Activated naive CD8-positive, alpha-beta T cell treated with anti-CD3 and anti-CD28 coated beads, Interleukin-2, amount 50 U/mL, for 24 hours (primary cell): ENCODE data around the gene PLA2G1B.
"Not testable (repeated sequence)": the region's sequence is repeated elsewhere in the genome, so short reads cannot be mapped to it uniquely, and the experiment has no call there.

Experiments
- ATAC-seq: fragments of 150-1000 bp; cut with Tn5 transposase; one replicate; pipeline ENCODE4 v1.10.0; 2021
- DNase-seq: peaks from one replicate; pipeline ENCODE4 v3.0.0; 2021
- H3K27ac Mint-ChIP-seq: one replicate; pipeline ENCODE4 v1.8.0; 2021; ENCODE audit warnings: mild to moderate bottlenecking, mixed read lengths
- H3K27me3 Mint-ChIP-seq: one replicate; pipeline ENCODE4 v1.8.0; 2021; ENCODE audit warnings: mixed read lengths
- H3K36me3 Mint-ChIP-seq: one replicate; pipeline ENCODE4 v1.8.0; 2021; ENCODE audit warnings: low read depth, mixed read lengths
- H3K4me1 Mint-ChIP-seq: one replicate; pipeline ENCODE4 v1.8.0; 2021; ENCODE audit warnings: mixed read lengths
- H3K4me3 Mint-ChIP-seq: one replicate; pipeline ENCODE4 v1.8.0; 2021; ENCODE audit warnings: mild to moderate bottlenecking, moderate library complexity, mixed read lengths
- H3K9me3 Mint-ChIP-seq: one replicate; pipeline ENCODE4 v1.8.0; 2021; ENCODE audit warnings: mixed read lengths

The PLA2G1B gene

DNA sequence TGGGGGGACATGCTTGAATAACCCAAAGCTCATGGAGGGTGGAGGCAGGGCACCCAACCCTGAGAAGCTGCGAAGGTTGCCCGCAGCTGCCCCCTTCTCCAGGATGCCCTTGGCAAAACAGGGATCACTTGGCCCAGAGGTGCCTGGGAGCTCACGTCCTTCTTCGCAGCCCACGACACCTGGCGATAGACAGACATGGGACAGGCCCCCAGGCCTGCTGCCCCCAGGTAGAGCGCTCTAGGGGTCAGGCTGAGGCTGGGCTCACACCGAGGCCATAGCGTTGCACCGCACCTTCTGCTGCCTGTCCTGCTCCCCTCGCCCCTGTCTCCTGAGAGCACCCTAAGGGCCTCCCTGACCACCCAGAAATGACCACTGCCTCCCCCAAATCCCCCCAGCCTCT, 20.2 kb upstream of the PLA2G1B start:
- Mint-ChIP-seq H3K4me3 (no peak overlapping the region), H3K4me1 (no peaks in the 10 kb centered on the region), H3K9me3 (no peaks in the 10 kb centered on the region), H3K27me3 (peaks cover 2% of the 10 kb centered on the region), H3K27ac (no peak overlapping the region), H3K36me3 (no peaks in the 10 kb centered on the region)
- ATAC-seq = no peak
- no peak for DNase-seq

DNA sequence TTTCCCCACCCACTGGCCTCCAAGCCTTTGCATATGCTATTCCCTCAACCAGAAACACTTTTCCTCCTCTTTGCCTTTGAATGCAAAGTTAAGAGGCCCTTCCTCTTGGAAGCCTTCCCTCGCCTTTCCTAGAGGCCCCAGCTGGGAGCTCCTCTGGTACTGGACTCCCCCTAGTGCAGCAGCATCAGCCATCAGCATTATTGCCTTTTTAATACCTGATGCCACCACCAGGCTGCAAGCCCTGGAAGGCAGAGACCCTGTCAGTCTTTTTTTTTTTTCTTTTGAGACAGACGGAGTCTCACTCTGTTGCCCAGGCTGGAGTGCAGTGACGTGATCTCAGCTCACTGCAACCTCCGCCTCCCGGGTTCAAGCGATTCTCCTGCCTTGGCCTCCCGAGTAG, 19.1 kb upstream of the PLA2G1B start:
- Mint-ChIP-seq H3K9me3 (no peaks in the 10 kb centered on the region), H3K4me3 (no peak overlapping the region), H3K27ac (no peak overlapping the region), H3K4me1 (no peaks in the 10 kb centered on the region), H3K36me3 (no peaks in the 10 kb centered on the region), H3K27me3 (peaks cover 2% of the 10 kb centered on the region)
- ATAC-seq (no peak), DNase-seq (no peak)

DNA sequence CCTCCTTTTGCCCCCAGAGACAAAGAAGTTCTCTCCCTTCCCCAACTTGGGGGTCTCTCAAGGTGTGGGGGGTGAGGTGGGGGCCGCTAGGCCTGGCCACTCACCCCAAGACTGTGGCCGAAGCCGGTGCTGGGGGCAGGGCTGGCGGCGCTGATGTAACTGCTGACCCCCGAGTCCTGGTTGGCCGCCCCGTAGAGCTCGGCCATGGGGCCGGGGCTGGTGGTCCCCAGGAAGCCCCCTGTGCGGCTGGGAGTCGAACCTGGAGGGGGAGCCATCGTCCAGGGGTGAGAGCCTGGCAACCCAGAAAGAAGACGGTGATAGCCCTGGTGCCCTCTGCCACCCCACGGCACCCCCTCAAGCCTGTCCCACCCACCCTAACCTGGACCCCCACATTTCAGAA, 18.5 kb upstream of the PLA2G1B start:
- Mint-ChIP-seq H3K36me3 (no peaks in the 10 kb centered on the region), H3K27me3 (peaks cover 2% of the 10 kb centered on the region), H3K27ac (no peak overlapping the region), H3K4me1 (no peaks in the 10 kb centered on the region), H3K9me3 (no peaks in the 10 kb centered on the region), H3K4me3 (no peak overlapping the region)
- DNase-seq = no peak
- no peak for ATAC-seq

DNA sequence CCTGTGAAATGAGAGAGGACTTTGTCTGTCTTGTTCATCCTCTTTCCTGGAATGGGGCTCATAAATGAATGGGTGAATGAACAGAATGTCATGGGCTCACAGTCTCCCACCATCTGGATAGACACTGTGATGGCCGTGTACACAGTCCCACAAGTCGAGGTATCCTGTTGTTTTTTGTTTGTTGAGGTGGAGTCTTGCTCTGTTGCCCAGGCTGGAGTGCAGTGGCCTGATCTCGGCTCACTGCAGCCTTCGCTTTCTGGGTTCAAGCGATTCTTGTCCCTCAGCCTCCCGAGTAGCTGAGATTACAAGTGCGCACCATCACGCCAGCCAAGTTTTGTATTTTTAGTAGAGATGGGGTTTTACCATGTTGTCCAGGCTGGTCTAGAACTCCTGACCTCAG, 16.1 kb upstream of the PLA2G1B start:
- H3K4me3 Mint-ChIP-seq = no peak overlapping the region
- ATAC-seq (no peak), DNase-seq (no peak)
- H3K27ac Mint-ChIP-seq = no peak overlapping the region
- no peaks in the 10 kb centered on the region for H3K4me1 Mint-ChIP-seq
- H3K9me3 Mint-ChIP-seq = peaks cover 1% of the 10 kb centered on the region
- H3K36me3 Mint-ChIP-seq = no peaks in the 10 kb centered on the region
- H3K27me3 Mint-ChIP-seq = no peaks in the 10 kb centered on the region

DNA sequence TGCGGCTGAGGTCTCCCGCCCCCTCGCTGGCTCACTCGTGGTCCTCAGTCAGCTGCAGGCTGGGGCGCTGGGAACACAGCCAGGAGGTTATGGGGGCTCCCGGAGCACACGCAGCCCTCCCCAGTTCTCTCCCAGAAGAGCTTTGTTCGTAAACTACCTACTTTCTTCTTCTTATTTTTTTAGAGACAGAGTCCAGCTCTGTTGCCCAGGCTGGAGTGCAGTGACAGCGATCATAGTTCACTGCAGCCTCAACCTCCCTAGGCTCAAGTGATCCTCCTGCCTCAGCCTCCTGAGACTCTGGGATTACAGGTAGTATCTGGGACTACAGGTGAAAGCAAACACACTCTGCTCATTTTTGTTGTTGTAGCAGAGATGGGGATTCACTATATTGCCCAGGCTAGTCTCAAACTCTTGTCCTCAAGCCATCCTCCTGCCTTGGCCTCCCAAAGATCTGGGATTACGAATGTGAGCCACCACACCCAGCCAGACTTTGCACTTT, 15.5 kb upstream of the PLA2G1B start:
- no peak overlapping the region for H3K4me3 Mint-ChIP-seq
- peaks cover 1% of the 10 kb centered on the region for H3K27me3 Mint-ChIP-seq
- no peak overlapping the region for H3K27ac Mint-ChIP-seq
- H3K9me3 Mint-ChIP-seq = peaks cover 5% of the 10 kb centered on the region
- no peak for DNase-seq
- peaks cover 2% of the 10 kb centered on the region for H3K36me3 Mint-ChIP-seq
- ATAC-seq = no peak
- no peaks in the 10 kb centered on the region for H3K4me1 Mint-ChIP-seq

DNA sequence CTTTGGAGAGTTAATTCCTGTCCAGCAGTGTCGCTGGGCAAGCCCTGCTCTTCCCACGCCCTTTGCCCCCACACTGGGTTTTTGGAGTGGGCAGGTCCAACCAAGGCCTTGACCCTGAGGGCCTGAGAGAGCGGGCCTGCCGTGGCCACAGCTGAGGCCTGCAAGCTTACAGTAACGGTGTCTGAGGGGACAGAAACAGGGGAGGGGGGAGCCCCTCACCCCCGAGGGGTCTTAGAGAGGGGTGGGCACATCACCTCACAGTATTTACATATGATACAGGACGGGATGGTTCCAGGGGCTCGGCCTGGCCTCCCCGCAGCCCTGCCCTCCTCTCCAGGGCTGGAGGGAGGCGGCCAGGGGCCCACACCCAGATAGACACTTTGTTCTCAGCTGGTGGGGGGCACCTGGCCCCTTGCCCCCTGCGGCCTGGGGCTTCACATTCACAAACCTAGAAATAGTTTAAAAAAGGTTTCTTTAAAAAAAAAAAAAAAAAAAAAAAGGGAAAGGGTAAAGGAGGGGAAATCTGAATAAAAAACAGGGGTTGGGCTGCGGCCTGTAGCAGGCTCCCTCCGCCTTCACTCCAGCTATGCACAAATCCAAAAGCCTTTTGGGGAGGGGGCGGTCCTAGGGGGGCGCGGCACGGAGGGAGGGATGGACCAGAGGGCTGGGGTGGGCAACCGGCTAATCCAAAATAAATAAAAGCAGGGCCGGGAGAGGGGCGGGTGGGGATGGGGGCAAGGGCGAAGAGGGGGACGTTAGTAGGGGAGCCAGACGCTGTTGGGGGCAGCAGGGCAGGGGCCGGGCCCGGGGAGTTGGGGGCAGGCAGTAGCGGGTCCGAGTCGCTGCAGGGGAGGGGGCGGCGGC, 14.8 kb upstream of the PLA2G1B start:
- H3K27me3 Mint-ChIP-seq = peaks cover 2% of the 10 kb centered on the region
- H3K36me3 Mint-ChIP-seq = peaks cover 7% of the 10 kb centered on the region

DNA sequence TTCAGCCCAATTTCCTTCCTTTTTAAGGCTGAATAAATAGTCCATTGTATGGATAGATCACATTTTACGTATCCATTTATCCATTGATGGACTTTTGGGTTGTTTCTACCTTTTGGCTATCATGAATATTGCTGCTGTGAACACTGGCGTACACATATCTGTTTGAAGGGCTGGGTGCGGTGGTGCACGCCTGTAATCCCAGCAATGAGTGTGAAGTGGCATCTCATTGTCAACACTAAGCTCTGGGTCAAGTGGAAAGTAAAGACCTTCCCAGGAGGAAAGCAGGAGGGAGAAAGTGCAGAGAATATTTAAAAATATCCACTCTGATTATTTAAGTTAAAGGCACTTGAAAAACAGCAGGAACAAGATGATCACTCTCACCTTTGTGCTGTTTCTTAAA, 11.7 kb upstream of the PLA2G1B start:
- H3K36me3 Mint-ChIP-seq = peaks cover 7% of the 10 kb centered on the region
- DNase-seq = no peak
- no peak overlapping the region for H3K4me3 Mint-ChIP-seq
- H3K27me3 Mint-ChIP-seq = peaks cover 2% of the 10 kb centered on the region
- no peaks in the 10 kb centered on the region for H3K4me1 Mint-ChIP-seq
- H3K9me3 Mint-ChIP-seq = peaks cover 24% of the 10 kb centered on the region
- ATAC-seq = no peak
- H3K27ac Mint-ChIP-seq = no peak overlapping the region

More for the DNA sequence above, 14.8 kb upstream of the PLA2G1B start:
- H3K9me3 Mint-ChIP-seq = peaks cover 12% of the 10 kb centered on the region
- H3K27ac Mint-ChIP-seq = no peak overlapping the region
- ATAC-seq (no peak), DNase-seq (no peak)
- H3K4me1 Mint-ChIP-seq = no peaks in the 10 kb centered on the region
- H3K4me3 Mint-ChIP-seq = no peak overlapping the region

DNA sequence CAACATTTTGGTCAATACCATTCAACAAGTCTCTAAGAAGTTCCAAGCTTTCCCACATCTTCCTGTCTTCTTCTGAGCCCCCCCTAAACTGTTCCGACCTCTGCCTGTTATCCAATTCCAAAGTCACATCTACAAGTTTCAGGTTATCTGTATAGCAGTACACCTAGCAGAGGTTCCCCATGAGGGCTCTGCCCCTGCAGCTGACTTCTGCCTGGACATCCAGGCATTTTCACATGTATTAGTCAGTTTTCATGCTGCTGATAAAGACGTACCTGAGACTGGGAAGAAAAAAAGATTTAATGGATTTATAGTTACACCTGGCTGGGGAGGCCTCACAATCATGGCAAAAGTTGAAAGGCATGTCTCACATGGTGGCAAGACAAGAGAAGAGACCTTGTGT, 10.2 kb upstream of the PLA2G1B start:
- H3K36me3 Mint-ChIP-seq = peaks cover 7% of the 10 kb centered on the region
- DNase-seq = no peak
- no peaks in the 10 kb centered on the region for H3K4me1 Mint-ChIP-seq
- no peak for ATAC-seq
- no peak overlapping the region for H3K4me3 Mint-ChIP-seq
- H3K27me3 Mint-ChIP-seq = peaks cover 2% of the 10 kb centered on the region
- H3K9me3 Mint-ChIP-seq = peaks cover 24% of the 10 kb centered on the region
- H3K27ac Mint-ChIP-seq = no peak overlapping the region

DNA sequence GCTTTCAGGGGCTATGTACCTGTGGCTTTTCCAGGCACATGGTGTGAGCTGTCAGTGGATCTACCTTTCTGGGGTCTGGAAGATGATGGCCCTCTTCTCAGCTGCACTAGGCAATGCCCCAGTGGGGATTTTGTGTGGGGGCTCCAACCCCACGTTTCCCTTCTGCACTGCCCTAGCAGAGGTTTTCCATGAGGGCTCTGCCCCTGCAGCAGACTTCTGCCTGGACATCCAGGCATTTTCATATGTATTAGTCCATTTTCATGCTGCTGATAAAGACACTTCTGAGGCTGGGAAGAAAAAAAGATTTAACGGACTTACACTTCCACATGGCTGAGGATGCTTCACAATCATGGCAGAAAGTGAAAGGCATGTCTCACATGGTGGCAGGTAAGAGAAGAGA, 8.8 kb upstream of the PLA2G1B start:
- not testable (repeated sequence) for DNase-seq, H3K27me3 Mint-ChIP-seq, H3K4me1 Mint-ChIP-seq, H3K36me3 Mint-ChIP-seq, H3K27ac Mint-ChIP-seq, H3K4me3 Mint-ChIP-seq, ATAC-seq
- peaks cover 24% of the 10 kb centered on the region for H3K9me3 Mint-ChIP-seq

DNA sequence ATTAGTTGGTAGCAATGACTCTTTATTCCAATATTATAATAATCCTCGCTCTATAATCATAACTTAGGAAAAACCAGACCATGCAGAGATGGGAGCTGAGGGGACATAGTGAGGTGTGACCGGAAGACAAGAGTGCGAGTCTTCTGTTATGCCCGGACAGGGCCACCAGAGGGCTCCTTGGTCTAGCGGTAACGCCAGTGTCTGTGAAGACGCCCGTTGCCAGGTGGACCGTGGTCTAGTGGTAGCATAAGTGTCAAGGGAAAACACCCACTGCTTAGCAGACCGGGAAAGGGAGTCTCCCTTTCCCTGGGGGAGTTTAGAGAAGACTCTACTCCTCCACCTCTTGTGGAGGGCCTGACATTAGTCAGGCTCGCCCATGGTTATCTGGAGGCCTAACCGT, 7.9 kb upstream of the PLA2G1B start:
- H3K27me3 Mint-ChIP-seq, H3K27ac Mint-ChIP-seq, H3K36me3 Mint-ChIP-seq, H3K4me1 Mint-ChIP-seq, H3K4me3 Mint-ChIP-seq, ATAC-seq: not testable (repeated sequence)
- peaks cover 24% of the 10 kb centered on the region for H3K9me3 Mint-ChIP-seq
- peak; percentile 56 for DNase-seq

DNA sequence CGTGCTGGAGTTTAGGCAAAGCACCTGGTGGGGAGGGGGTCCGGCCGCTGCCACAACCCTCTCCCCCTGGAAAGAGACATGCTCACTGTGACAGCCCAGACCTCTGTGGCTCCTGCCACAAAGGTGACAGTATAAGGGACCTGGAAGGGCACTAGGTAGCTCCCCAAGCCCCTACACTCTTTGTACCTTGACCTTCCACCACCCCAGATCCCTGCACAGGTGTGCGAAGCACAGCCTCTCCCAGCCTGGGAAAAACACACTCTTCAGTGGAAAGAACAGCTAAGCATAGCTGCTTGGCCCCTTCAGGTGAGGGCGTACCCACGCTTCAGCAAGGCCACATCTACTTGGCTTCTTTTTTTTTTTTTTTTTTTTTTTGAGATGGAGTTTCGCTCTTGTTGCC, 4.9 kb upstream of the PLA2G1B start:
- ATAC-seq (no peak), DNase-seq (no peak)
- Mint-ChIP-seq H3K36me3 (peaks cover 1% of the 10 kb centered on the region), H3K4me3 (no peak overlapping the region), H3K27ac (no peak overlapping the region), H3K9me3 (peaks cover 13% of the 10 kb centered on the region), H3K27me3 (peaks cover 2% of the 10 kb centered on the region), H3K4me1 (no peaks in the 10 kb centered on the region)

DNA sequence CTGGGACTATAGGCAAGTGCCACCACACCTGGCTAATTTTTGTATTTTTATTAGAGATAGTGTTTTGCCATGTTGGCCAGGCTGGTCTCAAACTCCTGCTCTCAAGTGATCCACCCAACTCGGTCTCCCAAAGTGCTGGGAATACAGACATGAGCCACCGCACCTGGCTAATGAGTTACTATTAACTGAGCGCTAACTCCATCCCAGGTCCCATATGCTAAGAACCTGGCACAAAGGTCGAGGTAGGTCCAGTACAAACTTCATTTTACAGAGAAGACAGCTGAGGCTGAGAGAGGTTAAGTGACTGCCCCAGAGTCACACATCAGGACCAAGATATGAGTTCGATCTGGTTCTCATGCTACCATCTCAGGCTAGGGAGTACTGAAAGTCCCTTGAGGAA, 4.5 kb upstream of the PLA2G1B start:
- Mint-ChIP-seq H3K27me3 (peaks cover 2% of the 10 kb centered on the region), H3K36me3 (no peaks in the 10 kb centered on the region), H3K4me1 (no peaks in the 10 kb centered on the region), H3K4me3 (no peak overlapping the region), H3K27ac (no peak overlapping the region), H3K9me3 (peaks cover 10% of the 10 kb centered on the region)
- ATAC-seq (no peak), DNase-seq (no peak)

DNA sequence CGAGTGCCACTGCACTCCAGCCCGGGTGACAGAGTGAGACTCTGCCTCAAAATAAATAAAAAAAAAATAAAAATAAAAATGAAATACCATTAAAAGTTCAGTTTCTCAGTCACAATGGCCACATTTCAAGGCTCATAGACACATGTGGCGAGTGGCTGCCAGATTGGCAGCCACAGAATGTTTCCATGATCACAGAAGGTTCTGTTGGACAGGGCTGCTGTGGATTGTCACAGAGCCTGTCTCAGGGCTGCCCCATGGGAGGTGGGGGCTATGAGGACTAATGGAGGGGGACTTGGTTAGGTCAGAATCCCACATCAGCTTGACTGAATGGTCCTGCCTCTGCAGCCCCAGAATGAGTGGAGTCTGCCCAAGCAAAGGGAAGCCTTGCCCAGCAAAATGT, 3.8 kb upstream of the PLA2G1B start:
- no peak overlapping the region for H3K4me3 Mint-ChIP-seq
- peaks cover 2% of the 10 kb centered on the region for H3K27me3 Mint-ChIP-seq
- H3K9me3 Mint-ChIP-seq = peaks cover 6% of the 10 kb centered on the region
- H3K36me3 Mint-ChIP-seq = no peaks in the 10 kb centered on the region
- H3K4me1 Mint-ChIP-seq = no peaks in the 10 kb centered on the region
- no peak for ATAC-seq
- H3K27ac Mint-ChIP-seq = no peak overlapping the region
- DNase-seq = no peak

DNA sequence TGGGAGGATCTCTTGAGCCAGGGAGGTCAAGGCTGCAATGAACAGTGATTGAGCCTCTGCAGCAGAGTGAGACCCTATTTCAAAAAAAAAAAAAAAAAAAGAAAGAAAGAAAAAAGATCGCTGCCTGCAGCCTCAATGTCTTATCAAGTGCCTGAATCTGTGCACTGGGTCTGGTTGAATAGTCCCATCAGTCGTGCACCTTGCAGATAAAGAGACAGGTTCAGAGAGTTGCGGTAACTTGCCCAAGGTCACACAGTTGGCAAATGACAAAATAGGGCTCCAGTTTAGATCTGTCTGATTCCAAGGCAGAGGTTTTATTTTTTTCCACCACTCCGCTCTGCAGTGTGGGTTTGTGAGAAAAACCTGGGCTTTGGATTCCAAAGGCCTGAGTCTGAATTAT, 649 bp upstream of the PLA2G1B start:
- DNase-seq (no peak), ATAC-seq (no peak)
- no peak overlapping the region for H3K4me3 Mint-ChIP-seq
- H3K27ac Mint-ChIP-seq = no peak overlapping the region
- H3K9me3 Mint-ChIP-seq = no peaks in the 10 kb centered on the region
- H3K27me3 Mint-ChIP-seq = peaks cover 2% of the 10 kb centered on the region
- H3K4me1 Mint-ChIP-seq = peaks cover 6% of the 10 kb centered on the region
- H3K36me3 Mint-ChIP-seq = no peaks in the 10 kb centered on the region

DNA sequence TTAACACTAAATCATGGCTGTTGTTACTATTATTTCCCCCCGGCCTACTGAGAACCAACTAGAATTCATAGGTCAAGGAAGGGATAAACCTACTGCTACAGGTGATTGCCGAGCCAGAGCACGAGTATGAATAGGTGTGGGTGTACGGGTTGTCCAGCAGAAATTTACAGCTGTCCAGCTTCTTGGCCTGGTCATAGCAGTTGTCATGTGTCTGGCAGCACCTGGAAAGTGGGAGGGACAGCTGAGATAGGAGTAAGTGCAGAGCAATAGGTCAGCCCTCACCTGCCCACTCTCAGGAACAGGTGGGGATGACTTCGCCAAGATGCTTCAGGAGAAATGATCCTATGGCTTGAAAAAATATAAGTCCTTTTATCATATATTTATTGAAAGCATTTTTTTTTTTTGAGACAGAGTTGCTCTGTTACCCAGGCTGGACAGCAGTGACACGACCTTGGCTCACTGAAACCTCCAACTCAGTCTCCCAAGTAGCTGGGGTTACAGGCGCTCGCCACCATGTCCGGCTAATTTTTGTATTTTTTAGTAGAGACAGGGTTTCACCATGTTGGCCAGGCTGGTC, 2.6 kb downstream of the PLA2G1B start:
- H3K27me3 Mint-ChIP-seq = no peaks in the 10 kb centered on the region
- peak overlapping the region; percentile 82 for H3K4me3 Mint-ChIP-seq
- DNase-seq (no peak), ATAC-seq (no peak)
- H3K27ac Mint-ChIP-seq = no peak overlapping the region
- peaks cover 6% of the 10 kb centered on the region for H3K4me1 Mint-ChIP-seq
- no peaks in the 10 kb centered on the region for H3K9me3 Mint-ChIP-seq
- no peaks in the 10 kb centered on the region for H3K36me3 Mint-ChIP-seq
